HG03432 (cell line): ENCODE measurements around the gene FAM20A.

Source experiments
- ATAC-seq: cut with Tn5 transposase; IDR thresholded peaks from one replicate; pipeline ENCODE4 v1.9.1; 2021; ENCODE audit warnings: mild to moderate bottlenecking, moderate library complexity; ENCODE audit not compliant: unreplicated experiment

The FAM20A gene

GRCh38 chr17:68600931-68601564, at the start of gene FAM20A:
Gene FAM20A, minus strand, starts transcription at chr17:68601367. Its CDS starts 701 bp downstream, at chr17:68600666.
- no peak for ATAC-seq

GRCh38 chr17:68649324-68649723, 48.2 kb upstream of the FAM20A start:
- ATAC-seq: no peak

- ATAC-seq: no peak
These were observed 45.7 kb upstream of the FAM20A start for GRCh38 chr17:68646626-68647526.

GRCh38 chr17:68642118-68642412, 40.9 kb upstream of the FAM20A start:
- ATAC-seq: no peak

DNA sequence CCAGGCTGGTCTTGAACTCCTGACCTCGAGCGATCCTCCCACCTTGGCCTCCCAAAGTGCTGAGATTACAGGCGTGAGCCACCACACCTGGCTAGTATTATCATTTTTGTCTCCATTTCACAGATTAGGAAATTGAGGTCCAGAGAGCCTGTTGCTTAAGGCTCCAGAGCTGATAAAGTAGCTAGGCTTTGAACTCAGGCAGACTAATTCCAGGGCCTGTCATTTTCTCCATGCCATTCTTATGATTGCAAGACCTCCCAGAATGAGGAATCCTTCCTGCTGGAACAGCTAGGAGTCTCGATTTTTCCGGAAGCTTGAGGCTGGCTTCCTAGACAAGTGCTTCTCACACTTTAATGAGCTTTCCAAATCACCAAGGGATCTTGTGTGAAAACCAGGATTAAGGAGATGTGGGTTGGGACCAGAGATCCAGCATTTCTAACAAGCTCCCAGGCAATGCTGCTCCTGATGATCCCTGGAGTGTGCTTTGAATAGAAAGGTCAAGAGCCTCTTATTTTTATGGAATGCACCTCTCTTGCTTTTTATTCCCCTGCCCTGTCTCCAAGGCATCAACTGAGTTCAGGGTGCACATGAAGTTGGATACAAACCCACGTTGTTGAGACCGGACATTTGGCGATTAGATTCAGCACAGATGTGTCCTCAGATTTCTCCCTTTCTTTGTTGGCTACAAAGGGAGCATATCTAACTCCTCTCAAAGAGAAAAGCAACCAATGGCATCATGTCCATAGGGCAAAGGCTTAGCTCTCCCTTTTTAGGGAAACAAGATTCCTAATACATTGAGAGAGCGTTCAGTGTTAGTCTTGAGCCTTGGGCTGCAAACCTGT, 40.3 kb upstream of the FAM20A start:
- no peak for ATAC-seq

GRCh38 chr17:68640242-68640989, 39.2 kb upstream of the FAM20A start:
- no peak for ATAC-seq

- no peak for ATAC-seq
These were observed 33.2 kb upstream of the FAM20A start for GRCh38 chr17:68634345-68634876.

- ATAC-seq: no peak
These were observed 27.4 kb upstream of the FAM20A start for GRCh38 chr17:68628576-68628957.

GRCh38 chr17:68627956-68628575, 26.9 kb upstream of the FAM20A start:
- ATAC-seq: no peak

DNA sequence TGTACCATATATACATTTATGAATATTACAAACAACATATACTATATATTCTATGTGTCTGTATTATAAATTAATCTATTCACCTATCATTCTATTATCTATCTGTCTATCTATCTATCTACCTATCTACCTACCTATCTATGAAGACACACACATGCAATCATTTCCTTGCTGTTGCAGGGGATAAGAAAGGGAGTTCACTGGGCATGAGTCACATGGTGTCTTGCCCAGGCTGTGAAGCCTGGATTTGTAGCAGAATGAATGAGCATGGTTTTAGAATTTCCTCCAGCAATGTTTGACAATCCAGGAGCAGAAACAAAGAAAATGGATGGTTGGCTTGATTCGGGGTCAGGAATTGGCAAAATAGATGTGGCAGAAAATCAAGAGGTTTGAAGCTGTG, 23.2 kb upstream of the FAM20A start:
- no peak for ATAC-seq

- no peak for ATAC-seq
These were observed 22.6 kb upstream of the FAM20A start for GRCh38 chr17:68623811-68624210.

GRCh38 chr17:68622423-68622822, 21.3 kb upstream of the FAM20A start:
- no peak for ATAC-seq

DNA sequence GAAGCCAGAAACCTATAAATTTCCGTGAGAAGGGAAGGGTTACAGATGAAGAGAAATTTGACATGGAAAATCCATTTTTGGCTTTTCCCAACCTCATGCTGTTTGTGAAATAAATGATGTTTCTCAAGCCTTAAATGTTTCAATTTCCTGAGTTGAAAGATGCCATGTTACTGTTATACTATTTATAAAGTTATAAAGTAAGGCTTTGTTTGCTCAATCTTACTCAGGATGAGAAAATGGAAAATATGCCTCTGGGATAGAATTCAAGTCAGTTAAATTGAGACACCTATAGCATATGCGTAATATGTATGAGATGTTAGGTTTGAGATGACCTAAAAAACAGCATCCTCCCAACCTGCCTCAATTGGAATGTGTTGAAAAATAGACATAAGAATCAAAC, 19.9 kb upstream of the FAM20A start:
- no peak for ATAC-seq

GRCh38 chr17:68616334-68616733, 15.2 kb upstream of the FAM20A start:
- ATAC-seq: no peak

GRCh38 chr17:68614718-68615117, 13.6 kb upstream of the FAM20A start:
- ATAC-seq: no peak

- no peak for ATAC-seq
These were observed 12.7 kb upstream of the FAM20A start for GRCh38 chr17:68613739-68614298.

- ATAC-seq: no peak
These were observed 11.7 kb upstream of the FAM20A start for GRCh38 chr17:68612923-68613292.

DNA sequence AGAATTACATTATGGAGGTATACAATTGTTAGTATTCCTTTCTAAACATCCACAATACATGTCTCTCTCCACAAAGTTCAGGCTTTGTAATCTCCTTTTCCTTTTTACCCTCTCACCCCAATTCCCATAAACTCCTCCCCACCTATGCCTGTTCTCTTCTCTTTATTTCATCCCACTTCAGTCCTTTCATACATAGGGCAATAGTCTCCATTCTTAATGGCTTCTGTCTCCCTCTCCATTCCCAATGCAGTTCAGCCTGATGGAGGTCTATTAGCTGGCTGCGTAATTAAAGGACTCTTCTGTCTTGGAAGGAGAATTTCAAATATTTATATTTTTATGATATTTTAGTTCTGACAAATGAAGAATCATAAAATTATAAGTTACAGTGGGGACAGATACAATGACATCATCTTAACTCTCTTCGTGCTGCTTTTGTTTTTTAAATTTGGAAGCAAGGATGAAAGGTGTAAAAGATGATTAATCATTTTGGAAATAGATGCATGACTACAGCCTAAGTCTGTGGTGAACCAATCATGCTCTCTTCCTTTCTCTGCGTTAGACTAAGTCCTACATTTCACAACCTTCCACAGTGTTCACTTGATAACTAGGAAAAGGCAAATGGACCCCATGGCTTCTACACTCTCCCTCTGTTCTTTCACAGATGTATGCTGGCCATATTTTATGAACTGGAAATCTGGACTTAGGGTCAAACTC, 11.2 kb upstream of the FAM20A start:
- ATAC-seq: no peak
